Islet of Langerhans (tissue), 1 donor: ENCODE measurements around the gene STIM1.
A peak's percentile ranks its signal among the peaks of the same experiment; 100 is the strongest.
"Not testable (repeated sequence)": the region's sequence is repeated elsewhere in the genome, so short reads cannot be mapped to it uniquely, and the experiment has no call there.

Experiments used
- FAIRE-seq: peaks from one replicate; lab custom pipeline; 2011; peaks lifted over from hg19 to GRCh38; lab: Jason Lieb, UNC

Gene STIM1

DNA sequence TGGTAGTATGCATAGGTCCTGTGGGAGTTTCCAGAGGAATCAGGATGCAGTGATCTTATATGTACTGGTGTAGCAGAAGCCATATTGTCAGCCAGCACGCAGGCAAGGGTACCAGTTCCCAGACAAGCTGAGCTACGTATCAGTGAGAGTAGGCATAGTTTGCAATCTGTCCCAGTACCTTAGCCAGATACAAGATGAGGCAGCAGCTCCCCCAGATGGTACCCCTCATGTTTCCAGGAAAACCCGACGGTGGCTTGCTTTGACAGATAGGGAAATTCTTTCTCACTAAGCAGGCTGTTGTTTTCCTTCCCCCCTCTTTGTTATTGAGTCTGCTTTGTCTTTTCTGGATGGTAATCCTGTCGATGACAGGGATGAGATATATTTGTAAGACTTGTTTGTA lies 129.4 kb downstream of the STIM1 start:
- no peak for FAIRE-seq

DNA sequence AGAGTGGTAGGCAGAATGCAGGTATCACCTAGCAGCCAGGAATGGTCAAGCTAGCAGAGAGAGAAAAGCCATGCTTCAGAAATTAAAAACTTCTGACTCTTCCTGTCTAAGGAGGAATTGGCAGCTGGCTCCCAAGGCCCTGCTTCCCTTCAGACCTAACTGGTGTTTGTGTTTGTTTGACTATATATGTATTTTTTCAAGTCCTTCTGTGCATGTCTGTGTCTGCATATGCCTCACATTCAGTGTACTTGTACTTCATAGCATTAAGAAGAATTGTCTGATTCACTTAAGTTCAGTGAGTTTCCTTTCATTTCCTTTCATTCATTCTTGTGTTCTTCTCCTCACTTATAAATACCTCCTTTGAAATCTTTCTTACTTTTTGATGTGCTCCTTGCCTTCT lies 130.2 kb downstream of the STIM1 start:
- FAIRE-seq: no peak

DNA sequence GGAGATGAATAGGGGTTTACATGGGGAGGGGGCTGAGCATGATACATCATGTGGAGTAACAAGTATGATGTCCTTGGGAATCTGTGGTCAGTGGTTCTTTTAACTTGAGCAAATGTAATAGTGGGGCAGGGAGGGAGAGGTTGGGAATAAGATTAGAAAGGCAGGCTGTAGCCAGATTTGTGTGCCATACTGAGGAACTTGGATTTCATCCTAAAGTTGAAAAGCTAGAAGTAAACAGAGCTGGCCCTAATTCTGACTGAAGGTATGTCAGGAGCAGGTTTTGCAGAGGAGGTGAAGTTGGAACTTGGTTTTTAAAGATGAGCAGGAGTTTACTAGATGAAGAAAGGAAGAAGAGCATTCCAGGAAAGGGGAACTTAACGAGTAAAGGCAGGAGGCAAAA lies 130.8 kb downstream of the STIM1 start:
- no peak for FAIRE-seq

DNA sequence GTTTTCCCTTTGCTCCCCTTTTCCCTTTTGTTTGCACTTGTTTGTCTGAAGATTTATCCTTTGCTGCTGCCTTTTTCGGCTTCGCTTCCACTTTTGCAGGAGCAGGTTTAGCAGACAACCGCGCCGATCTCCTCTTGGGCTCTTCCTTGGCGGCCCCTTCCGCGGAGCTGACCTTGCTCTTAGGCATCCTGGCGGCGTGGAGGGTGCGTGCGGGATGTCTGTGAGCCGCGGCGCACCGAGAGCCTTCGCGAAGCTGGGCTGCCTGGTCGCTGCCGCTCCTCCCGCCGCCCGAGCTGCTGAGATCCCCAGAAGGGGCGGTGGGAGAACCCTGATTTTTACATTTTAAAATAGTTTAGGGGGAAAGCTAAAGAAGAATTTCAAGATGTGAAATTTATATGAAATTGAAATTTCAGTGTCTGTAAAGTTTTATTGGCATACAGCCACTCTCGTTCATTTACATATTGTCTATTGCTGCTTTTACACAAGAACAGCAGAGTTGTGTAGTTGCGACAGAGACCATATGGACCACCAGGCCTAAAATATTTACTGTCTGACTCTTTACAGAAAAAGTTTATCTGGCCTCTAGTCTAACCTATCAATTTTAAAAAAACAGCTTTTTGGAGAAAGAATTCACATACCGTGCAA lies 133.9 kb downstream of the STIM1 start:
- no peak for FAIRE-seq

DNA sequence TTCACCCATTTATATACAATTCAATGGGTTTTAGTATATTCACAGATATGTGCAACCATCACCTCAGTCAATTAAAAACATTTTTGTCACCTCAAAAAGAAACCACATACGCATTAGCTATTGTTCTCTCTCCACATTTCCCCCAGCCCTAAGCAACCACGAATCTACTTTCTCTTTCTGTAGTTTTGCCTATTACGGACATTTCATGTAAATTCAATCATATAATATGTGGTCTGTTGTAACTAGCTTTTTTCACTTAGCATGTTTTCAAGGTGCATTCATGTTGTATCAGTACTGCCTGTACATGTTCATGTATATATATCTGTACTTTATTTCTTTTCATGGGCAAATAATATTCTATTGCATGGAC lies 134.4 kb downstream of the STIM1 start:
- no peak for FAIRE-seq

DNA sequence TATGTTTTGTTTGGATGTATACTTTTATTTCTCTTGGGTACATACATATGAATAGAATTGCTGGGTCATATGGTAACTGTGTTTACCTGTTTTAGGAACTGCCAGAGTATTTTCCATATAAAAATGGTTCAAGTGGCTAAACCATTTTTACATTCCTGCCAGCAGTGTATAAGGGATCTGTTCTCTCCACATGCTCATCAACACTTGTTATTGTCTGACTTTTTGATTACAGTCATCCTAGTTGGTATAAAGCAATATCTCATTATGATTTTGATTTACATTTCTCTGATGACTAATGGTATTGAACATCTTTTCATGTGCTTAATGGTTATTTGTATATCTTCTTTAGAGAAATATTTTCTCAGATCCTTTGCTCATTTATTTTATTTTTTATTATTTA lies 134.9 kb downstream of the STIM1 start:
- FAIRE-seq: no peak

DNA sequence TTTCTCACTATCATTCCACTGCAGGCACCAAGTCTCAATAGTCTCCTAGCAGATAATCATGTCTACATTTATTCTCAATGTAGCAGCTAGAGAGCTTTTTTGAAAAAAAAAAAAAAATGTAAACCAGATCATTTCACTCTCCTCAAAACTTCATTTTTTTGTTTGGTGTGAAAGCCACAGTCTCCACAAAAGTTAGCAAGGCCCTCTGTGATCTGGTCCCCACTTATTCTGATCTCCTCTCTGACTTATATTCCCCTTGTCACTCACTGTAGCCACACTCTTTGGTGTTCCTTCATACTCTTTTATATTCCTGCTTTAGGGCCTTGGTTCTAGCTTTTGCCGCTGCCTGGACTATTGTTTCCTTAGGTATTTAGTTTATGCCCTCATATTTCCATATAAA lies 137.5 kb downstream of the STIM1 start:
- FAIRE-seq: no peak

DNA sequence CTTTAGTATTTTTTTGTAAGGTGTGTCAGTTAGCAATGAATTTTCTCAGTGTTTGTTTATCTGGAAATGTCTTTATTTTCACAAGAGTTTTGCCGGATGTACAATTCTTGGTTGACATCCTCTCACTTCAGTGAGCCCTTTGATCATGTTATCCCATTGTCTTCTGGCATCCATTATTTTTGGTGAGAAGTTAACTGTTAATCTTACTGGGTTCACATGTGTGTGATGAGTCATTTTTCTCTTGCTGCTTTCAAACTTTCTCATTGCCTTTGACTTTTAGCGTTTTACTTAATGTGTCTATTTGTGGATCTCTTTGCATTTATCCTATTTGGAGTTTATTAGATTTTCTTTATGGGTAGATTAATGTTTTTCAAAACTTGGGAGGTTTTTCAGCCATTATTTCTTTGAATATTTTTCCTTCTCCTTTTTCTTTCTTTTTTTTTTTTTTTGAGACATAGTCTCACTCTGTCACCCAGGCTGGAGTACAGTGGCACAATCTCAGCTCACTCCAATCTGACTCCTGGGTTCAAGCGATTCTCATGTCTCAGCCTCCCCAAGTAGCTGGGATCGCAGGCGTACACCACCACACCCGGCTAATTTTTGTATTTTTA lies 138.7 kb downstream of the STIM1 start:
- no peak for FAIRE-seq

DNA sequence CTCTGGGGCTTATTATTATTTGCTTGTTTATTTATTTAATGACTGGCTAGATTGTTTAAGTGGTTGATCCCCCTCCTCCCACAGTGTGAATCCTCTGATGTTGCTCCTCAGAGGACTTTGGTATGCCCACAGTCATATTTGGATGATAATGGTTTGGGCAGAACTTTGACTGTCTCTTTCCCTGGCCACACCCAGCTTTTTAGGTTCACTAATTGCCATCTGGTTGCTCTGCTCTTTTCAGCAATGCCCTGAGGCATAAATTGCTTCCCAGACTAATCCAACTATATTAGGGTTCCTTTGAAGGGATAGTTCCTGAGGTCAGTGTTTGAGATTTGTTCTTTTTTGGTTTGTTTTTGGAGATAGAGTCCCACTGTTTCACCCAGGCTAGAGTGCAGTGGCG lies 139.8 kb downstream of the STIM1 start:
- FAIRE-seq: no peak

DNA sequence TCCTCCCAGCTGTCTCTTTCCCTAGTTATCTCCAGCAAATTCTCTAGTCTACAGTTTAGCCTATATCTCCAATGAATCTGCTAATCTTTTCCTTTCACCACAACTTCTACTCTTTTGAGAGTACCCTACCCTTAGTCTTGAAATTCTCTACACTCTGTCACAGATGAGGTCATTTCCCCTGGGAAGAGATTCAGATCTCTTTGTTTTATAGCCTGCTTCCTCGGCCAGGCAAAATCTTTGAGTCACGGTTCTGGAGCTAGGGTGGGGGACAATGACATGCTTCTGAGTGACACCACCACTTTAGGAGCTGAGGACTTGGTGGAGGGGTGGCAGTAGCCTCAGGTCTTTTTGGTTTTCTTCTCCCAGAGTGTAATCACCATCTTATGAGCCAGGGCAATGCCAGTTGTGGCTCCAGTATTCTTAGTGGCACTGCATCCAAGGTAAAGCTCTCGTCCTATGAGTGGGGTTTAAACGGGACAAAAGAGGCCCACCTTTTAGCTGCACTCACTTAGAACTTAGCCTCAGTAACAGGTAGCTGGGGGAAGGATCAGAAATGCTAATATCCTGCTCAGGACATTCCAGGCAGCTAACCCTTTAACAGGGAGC lies 140.6 kb downstream of the STIM1 start:
- no peak for FAIRE-seq

DNA sequence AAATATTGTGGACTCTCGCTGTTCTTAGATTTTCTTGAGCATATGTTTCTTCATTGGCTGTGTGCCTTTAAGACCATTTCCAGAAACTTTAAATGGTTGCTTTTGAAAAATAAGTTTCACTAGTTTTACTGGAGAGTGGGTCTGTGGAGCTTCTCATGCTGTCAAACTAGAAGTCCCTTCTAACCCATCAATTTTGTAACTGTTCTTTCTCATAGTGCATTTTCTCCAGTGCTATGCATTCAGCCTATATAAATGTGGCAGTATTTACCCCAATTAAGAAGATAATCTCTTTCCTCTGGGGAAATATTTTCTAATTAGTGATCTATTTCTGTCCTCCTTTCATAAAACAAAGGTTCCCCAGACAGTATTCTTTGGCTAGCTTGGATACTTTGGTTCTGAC lies 141.2 kb downstream of the STIM1 start:
- no peak for FAIRE-seq

DNA sequence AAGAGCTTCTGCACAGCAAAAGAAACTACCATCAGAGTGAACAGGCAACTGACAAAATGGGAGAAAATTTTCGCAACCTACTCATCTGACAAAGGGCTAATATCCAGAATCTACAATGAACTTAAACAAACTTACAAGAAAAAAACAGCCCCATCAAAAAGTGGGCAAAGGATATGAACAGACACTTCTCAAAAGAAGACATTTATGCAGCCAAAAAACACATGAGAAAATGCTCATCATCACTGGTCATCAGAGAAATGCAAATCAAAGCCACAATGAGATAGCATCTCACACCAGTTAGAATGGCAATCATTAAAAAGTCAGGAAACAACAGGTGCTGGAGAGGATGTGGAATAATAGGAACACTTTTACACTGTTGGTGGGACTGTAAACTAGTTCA lies 149.3 kb downstream of the STIM1 start:
- not testable (repeated sequence) for FAIRE-seq

DNA sequence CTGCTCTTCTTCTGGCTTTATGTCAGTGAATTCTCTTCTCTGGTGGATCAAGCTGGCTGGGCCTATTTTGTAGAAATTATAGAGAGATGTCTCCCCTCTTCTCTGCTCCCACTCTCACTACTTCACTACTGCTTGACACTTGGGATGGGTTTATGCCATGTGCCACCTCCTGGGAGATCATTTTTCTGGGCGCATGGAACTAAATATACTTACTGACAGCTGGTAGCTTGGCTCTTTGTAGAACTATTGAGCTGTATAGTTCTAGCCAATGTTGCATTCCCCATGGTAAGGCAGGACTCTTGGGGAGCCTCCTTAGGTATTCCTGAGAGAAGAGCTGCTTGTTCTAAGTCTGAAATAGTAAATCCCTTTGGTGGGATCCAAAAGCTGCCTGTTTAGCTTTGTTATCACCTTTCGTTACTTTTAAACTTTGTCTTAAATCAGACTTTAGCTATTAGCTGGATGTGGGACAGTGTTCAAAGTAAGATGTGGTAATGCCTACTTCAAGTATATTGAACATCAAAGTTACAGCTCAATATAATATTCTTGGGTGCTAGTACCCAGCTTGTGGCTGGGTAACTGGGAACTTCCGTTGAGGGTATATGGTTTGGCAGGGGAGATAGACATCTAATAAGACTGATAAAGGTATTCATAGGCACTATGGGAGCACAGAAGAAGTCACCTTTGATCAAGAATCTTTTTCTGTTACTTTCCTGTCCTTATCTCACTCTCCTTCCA lies 151.6 kb downstream of the STIM1 start:
- FAIRE-seq: no peak

DNA sequence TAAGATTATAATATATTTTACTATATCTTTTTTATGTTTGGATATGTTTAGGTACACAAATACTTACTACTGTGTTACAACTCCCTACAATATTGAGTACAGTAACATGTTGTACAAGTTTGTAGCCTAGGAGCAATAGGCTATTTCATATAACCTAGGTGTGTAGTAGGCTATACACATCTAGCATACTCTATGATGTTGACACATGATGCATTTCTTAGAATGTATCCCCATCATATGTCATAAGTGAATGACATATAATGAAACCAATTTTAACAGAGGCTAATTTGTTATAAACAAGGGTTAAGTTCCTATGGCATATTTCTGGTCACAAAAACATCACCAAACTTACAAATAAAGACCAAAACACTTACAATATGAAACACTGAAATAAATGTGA lies 152.7 kb downstream of the STIM1 start:
- FAIRE-seq: peak; percentile 45

DNA sequence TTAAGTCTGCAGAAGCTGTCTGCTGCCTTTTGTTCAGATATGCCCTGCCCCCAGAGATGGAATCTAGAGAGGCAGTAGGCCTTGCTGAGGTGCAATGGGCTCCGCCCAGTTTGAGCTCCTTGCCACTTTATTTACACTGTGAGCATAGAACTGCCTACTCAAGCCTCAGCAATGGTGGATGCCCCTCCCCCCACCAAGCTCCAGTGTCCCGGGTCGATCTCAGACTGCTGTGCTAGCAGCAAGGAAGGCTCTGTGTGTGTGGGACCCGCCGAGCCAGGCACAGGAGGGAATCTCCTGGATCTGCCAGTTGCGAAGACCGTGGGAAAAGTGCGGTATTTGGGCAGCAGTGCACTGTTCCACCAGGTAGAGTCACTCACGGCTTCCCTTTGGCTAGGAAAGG lies 161.1 kb downstream of the STIM1 start:
- FAIRE-seq: not testable (repeated sequence)

DNA sequence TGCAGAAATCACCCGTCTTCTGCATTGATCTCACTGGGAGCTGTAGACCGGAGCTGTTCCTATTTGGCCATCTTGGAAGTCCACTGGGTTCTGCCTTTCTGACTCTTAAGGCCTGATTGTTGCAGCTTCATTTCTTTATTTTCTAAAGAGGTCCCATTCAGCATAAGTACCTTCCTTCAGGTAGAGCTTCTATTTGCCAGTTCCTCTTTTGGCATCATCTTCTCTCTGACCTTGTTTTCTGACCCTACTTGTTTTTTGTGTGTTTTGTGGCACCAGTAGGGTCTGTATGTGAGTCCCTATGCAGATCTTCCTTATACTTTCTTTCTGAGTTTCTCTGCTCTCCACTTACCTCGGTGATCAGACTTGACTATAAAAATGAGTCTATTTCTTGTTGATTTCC lies 161.7 kb downstream of the STIM1 start:
- no peak for FAIRE-seq

DNA sequence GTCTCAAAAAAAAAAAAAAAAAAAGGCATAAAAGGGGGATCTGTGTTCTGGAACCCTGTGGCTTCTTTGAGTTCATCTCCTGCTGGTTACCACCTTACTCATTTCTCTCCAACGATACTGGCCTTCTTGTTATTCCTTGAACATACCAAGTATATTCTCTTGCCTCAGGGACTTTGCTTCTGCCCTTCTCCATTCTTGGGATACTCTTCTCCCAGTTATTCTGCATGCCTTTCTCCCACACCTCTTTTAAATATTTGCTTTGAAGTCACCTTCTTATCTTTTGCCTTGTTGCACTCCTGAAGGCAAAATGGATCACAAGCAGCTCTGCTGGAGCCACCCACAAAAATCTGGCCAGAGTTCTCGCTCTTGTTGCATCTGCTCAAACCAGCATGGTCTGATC lies 163.2 kb downstream of the STIM1 start:
- no peak for FAIRE-seq

DNA sequence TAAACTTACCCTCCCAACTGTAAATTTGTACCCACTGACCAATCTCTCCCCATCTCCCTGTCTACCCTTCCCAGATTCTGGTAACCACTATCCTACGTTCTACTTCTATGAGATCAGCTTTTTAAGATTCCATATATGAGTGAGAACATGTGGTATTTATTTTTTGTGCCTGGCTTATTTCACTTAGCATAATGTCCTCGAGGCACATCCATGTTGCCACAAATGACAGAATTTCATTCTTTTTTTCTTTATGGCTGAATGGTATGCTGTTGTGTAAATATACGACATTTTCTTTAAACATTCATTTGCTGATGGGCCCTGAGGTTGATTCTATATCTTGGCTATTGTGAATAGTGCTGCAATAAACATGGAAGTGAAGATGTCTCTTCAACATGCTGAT lies 164.4 kb downstream of the STIM1 start:
- FAIRE-seq: peak; percentile 27

DNA sequence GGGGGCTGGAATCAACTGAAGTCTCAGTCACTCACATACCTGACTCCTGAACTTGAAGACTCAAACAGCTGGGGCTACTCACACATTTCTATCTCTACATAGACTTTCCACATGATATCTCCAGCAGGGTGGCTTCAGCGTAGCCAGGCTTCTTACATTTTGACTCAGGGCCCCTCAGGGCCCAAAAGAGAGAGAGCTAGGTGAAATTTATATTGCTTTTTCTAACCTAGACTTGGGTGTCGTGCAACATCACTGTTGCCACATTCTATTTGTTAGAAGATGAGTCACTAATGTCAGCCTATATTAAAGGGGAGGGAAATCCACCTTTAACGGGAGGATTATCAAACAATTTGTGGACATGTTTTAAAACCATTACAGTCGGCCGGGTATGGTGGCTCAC lies 167.2 kb downstream of the STIM1 start:
- no peak for FAIRE-seq

DNA sequence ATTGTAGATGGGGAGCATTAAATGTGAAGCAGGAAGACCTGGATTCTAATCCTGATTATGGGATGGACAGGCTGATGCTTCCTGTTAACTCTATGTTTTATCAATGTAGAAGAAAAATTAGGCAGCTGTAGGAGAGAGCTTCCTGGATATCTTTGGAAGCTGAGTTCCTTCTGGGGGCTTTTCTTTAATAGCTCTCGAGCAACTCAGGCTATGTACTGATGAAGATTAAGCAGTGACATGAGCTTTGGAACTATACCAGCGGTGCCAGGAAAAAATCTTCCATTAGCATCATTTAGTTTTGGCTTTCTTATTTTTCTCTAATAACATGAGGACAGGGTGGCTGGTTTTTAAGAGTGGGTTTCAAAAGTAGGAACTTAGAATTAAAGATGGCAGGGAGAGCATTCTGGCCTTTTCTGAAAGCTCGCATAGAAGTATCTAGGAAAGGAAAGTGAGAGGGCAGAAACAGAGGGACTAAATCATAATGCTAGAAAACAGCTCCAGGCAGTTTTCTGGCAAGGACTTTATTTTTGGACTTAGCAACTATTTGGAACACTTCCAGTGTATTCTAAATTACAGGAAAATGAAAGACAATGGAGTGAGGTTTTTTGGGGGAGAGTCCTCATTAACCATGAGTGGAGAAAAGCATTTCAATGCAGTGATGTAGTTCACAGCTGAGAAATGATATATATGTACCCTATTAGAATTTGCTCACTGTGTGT lies 169.9 kb downstream of the STIM1 start:
- FAIRE-seq: no peak

DNA sequence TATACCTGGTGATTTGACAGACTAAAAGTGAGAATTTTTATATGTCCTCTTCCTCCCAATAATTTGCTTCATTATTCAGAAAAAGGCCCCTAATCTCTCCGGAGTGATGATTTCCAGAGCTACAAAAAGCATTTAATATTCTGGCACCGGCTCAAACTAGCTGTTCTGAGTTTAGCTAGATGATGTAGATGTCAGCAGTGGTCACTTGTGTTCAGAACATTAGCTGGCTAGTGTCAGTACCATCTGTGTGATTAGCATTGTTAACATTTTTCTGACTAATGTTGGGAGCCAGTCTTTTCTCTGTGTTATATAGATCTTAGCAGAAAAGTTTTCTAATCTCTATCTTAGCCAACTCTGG lies 170.5 kb downstream of the STIM1 start:
- FAIRE-seq: peak; percentile 82

DNA sequence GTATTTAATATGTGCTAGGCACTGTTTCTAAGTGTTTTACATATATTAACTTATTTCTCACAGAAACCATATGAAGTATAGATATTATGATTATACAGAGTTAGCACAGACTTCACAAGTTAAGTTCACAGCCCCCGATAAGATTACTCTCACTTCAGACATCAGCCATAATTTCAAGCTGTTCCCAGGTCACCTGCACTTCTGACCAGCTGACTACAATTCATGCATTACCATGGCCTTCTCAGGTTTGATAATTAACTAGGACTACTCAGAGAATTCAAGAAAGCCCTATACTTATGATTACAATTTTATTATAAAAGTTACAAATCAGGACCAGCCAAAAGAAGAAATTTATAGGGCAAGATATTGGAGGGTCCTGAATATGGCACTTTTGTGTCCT lies 170.9 kb downstream of the STIM1 start:
- FAIRE-seq: no peak

DNA sequence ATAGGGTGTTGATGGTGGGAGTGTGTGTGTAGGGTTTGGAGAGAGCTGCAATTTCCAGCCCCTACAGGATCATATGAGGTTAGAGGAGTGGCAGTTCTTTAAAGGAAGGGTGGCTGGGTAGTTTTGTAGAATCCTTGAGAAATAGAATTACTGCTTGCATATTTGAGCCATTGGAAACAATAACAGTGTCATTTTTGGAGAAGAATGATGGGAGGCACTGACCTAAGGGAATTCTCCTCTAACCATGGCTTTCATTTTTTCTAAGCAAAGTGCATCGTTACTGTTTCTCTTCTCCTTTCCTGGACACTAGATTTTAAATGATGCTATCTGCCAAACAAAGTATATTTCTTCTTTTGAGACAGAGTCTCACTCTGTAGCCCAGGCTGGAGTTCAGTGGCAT lies 172.3 kb downstream of the STIM1 start:
- FAIRE-seq: no peak
